Neural cell (in vitro differentiated cells): ENCODE data around the gene TCF4.

Experiments used
- CTCF ChIP-seq: fragments of 450-650 bp; IDR thresholded peaks from 2 replicates; pipeline ENCODE4 v1.5.1; 2014; ENCODE audit warnings: antibody characterized with exemption, mild to moderate bottlenecking, moderate library complexity; ENCODE audit not compliant: poor library complexity, severe bottlenecking
- POLR2AphosphoS5 ChIP-seq: IDR thresholded peaks from 2 replicates; pipeline ENCODE4 v1.6.1; 2012
- RAD21 ChIP-seq: fragments of 450-650 bp; conservative IDR thresholded peaks from 2 replicates; pipeline ENCODE4 v1.6.1; 2014; ENCODE audit warnings: antibody characterized with exemption, mild to moderate bottlenecking, moderate library complexity
- REST ChIP-seq: IDR thresholded peaks from 2 replicates; pipeline ENCODE4 v1.6.1; 2012; ENCODE audit warnings: borderline replicate concordance

GRCh38 chr18:55369346-55369745 lies 218.6 kb downstream of the TCF4 start:
- TF ChIP-seq CTCF (no peak), POLR2AphosphoS5 (no peak), RAD21 (no peak), REST (no peak)
